Stomach (tissue), 9 donors: ENCODE data around the gene ELN. TPM values are rescaled to one million over a fixed set of nuclear protein-coding genes. Genes with fewer than 3 reads are reported as not detected.

Experiments
- DNase-seq, 2 donors: peaks; one replicate each; pipeline versions ENCODE4 v3.0.0 to v3.0.0-alpha.2; 2013 to 2019
- H3K27ac ChIP-seq, 5 donors: fragments of 200-600 bp in 4 of 5; sonication (generic) in 4 of 5; one replicate each; pipeline ENCODE4 v1.5.1; 2013 to 2019; ENCODE audit warnings: mild to moderate bottlenecking in 1 of 5, moderate library complexity in 1 of 5
- H3K27me3 ChIP-seq, 3 donors: fragments of 200-600 bp; sonication (generic); one replicate each; pipeline ENCODE4 v1.5.1; 2017 to 2019; ENCODE audit warnings: mixed run types in 1 of 3
- H3K36me3 ChIP-seq, 4 donors: fragments of 200-600 bp; sonication (generic); 1 replicate in 3 of 4; 2 replicates in 1 of 4; pipeline ENCODE4 v1.5.1; 2016 to 2019
- H3K4me1 ChIP-seq, 4 donors: fragments of 200-600 bp; sonication (generic); one replicate each; pipeline ENCODE4 v1.5.1; 2016 to 2019
- H3K4me3 ChIP-seq, 4 donors: fragments of 200-600 bp; sonication (generic) in 3 of 4; one replicate each; pipeline ENCODE4 v1.5.1; 2016 to 2019; ENCODE audit warnings: mild to moderate bottlenecking in 1 of 4
- H3K9me3 ChIP-seq, 4 donors: fragments of 200-600 bp; sonication (generic); one replicate each; pipeline ENCODE4 v1.5.1; 2016 to 2019
- CTCF ChIP-seq, 7 experiments: fragments of 450-650 bp in 4 of 7; fragments of 200-600 bp in 3 of 7; sonication (generic) in 3 of 7; IDR thresholded peaks; one replicate each; pipeline ENCODE4 v1.5.1; 2016 to 2019; ENCODE audit warnings: antibody characterized with exemption in 7 of 7, control low read depth in 2 of 7, mild to moderate bottlenecking in 1 of 7
- EP300 ChIP-seq: sonication (generic); formaldehyde crosslinking; IDR thresholded peaks from one replicate; pipeline ENCODE4 v1.6.1; 2017; ENCODE audit warnings: antibody characterized with exemption
- POLR2A ChIP-seq, 4 donors: fragments of 450-650 bp; IDR thresholded peaks; one replicate each; pipeline ENCODE4 v1.6.1; 2016; ENCODE audit warnings: antibody characterized with exemption in 4 of 4, control low read depth in 2 of 4, mild to moderate bottlenecking in 1 of 4, moderate library complexity in 1 of 4
- POLR2AphosphoS5 ChIP-seq, 3 donors: sonication (generic); formaldehyde crosslinking; IDR thresholded peaks; one replicate each; pipeline ENCODE4 v1.6.1; 2016; ENCODE audit warnings: antibody characterized with exemption in 3 of 3
- WGBS, 5 donors: extraction: QIAGEN DNeasy Blood & Tissue Kit in 3 of 5; methylation state at CpG; one replicate each; pipeline versions ENCODE4 v1.1.5 to v1.1.7; 2013 to 2018; 5-methylcytosine and 5-hydroxymethylcytosine counted together
- intact Hi-C: fragments of 100-400 bp; cut with DNase I; formaldehyde crosslinking; loops from one replicate; pipeline ENCODE4 v1.15.1; 2023; ENCODE audit warnings: low total_unique reads
- polyA plus RNA-seq, 3 donors: library from polyadenylated mRNA; stranded (reverse); fragments of 200-250 nt; gene quantifications; one replicate each; pipeline ENCODE4 v1.2.3, GENCODE V29; 2013
- total RNA-seq, 5 donors: library from RNA; depleted of rRNA; stranded (reverse); fragments of >200 nt; gene quantifications; one replicate each; pipeline versions ENCODE4 v1.1.0 to v1.2.3, GENCODE V29; 2014 to 2016
- donor health status: healthy with polysubstance abuse.
- donor health status: Bipolar disorder and iron deficiency.
- donor health status: healthy.

Gene ELN
- total and polyA plus RNA-seq, 8 donors = 19.4 to 274 (median 66.5) TPM

GRCh38 chr7:73997056-73997455 lies 30.9 kb upstream of the ELN start:
- H3K4me1 ChIP-seq = peaks cover 18 to 64% (median 33%) of the 10 kb centered on the region in 4 donors
- no peak overlapping the region for H3K4me3 ChIP-seq
- no peaks in the 10 kb centered on the region for H3K36me3 ChIP-seq
- DNase-seq = no peak
- peaks cover 0 to 13% (median 8%) of the 10 kb centered on the region in 4 donors for H3K9me3 ChIP-seq
- no peaks in the 10 kb centered on the region for H3K27me3 ChIP-seq
- 68 to 76% (median 73%) methylated on average over 7 of the region's 7 CpGs for WGBS, 5 donors
- intact Hi-C loops = no loop called here
- no peak for TF ChIP-seq EP300
- TF ChIP-seq CTCF (IDR thresholded peaks at IDR 0.05) = no peak
- no peak for TF ChIP-seq POLR2AphosphoS5 (IDR thresholded peaks at IDR 0.05)
- TF ChIP-seq POLR2A (IDR thresholded peaks at IDR 0.05) = no peak
- peak overlapping the region in 1 of 5 donors; percentile 66 for H3K27ac ChIP-seq

- Histone ChIP-seq H3K9me3 (peaks cover 0 to 6% (median 3%) of the 10 kb centered on the region in 4 donors), H3K4me1 (peaks cover 14 to 62% (median 40%) of the 10 kb centered on the region in 4 donors), H3K36me3 (no peaks in the 10 kb centered on the region), H3K4me3 (no peak overlapping the region), H3K27ac (peak overlapping the region in 4 of 5 donors; percentile 56 to 86 (median 78)), H3K27me3 (no peaks in the 10 kb centered on the region)
- DNase-seq = peak; percentile 66 to 72
- intact Hi-C loops = no loop called here
- TF ChIP-seq EP300 = no peak
- TF ChIP-seq POLR2AphosphoS5 (IDR thresholded peaks at IDR 0.05) = peak in 2 of 3 donors; percentile 19 to 68
- no peak for TF ChIP-seq POLR2A (IDR thresholded peaks at IDR 0.05)
- 37 to 49% (median 42%) methylated on average over 25 to 26 of the region's 26 CpGs for WGBS, 5 donors
Measured at GRCh38 chr7:73999664-74000435, 28.1 kb upstream of the ELN start.

- 77 to 92% (median 81%) methylated on average over 17 of the region's 17 CpGs for WGBS, 5 donors
- TF ChIP-seq POLR2AphosphoS5 (IDR thresholded peaks at IDR 0.05) (peak in 1 of 3 donors; percentile 38), POLR2A (IDR thresholded peaks at IDR 0.05) (no peak)
- Histone ChIP-seq H3K4me1 (peaks cover 14 to 54% (median 38%) of the 10 kb centered on the region in 4 donors), H3K9me3 (no peaks in the 10 kb centered on the region), H3K36me3 (no peaks in the 10 kb centered on the region), H3K27me3 (no peaks in the 10 kb centered on the region), H3K27ac (peak overlapping the region in 4 of 5 donors; percentile 52 to 86 (median 68)), H3K4me3 (no peak overlapping the region)
- DNase-seq = no peak
- intact Hi-C loops = no loop called here
Measured at GRCh38 chr7:74000489-74001149, 27.4 kb upstream of the ELN start.

GRCh38 chr7:74001150-74001494 lies 26.9 kb upstream of the ELN start:
- H3K36me3 ChIP-seq = no peaks in the 10 kb centered on the region
- H3K4me1 ChIP-seq = peaks cover 16 to 54% (median 35%) of the 10 kb centered on the region in 4 donors
- H3K9me3 ChIP-seq = no peaks in the 10 kb centered on the region
- no peak overlapping the region for H3K4me3 ChIP-seq
- no peak for TF ChIP-seq POLR2A (IDR thresholded peaks at IDR 0.05)
- TF ChIP-seq CTCF (IDR thresholded peaks at IDR 0.05) = no peak
- no peak for TF ChIP-seq POLR2AphosphoS5 (IDR thresholded peaks at IDR 0.05)
- TF ChIP-seq EP300 = no peak
- no peak for DNase-seq
- no peaks in the 10 kb centered on the region for H3K27me3 ChIP-seq
- 55 to 79% (median 71%) methylated on average over 4 of the region's 4 CpGs for WGBS, 5 donors
- H3K27ac ChIP-seq = peak overlapping the region in 4 of 5 donors; percentile 52 to 86 (median 68)
- intact Hi-C loops = no loop called here

- Histone ChIP-seq H3K4me3 (no peak overlapping the region), H3K9me3 (no peaks in the 10 kb centered on the region), H3K27me3 (no peaks in the 10 kb centered on the region), H3K27ac (peak overlapping the region in 4 of 5 donors; percentile 18 to 86 (median 54)), H3K4me1 (peaks cover 25 to 59% (median 45%) of the 10 kb centered on the region in 4 donors), H3K36me3 (no peaks in the 10 kb centered on the region)
- TF ChIP-seq CTCF (IDR thresholded peaks at IDR 0.05) (no peak), POLR2AphosphoS5 (IDR thresholded peaks at IDR 0.05) (peak in 1 of 3 donors; percentile 32)
- intact Hi-C loops = no loop called here
- WGBS, 5 donors = 38 to 45% (median 43%) methylated on average over 12 to 16 of the region's 16 CpGs
- DNase-seq = peak; percentile 63 to 83
Measured at GRCh38 chr7:74002474-74003017, 25.4 kb upstream of the ELN start.
